CD4-positive, alpha-beta memory T cell (primary cell): ENCODE data around the gene SSBP4. TPM values are rescaled to one million over a fixed set of nuclear protein-coding genes. Genes with fewer than 3 reads are reported as not detected.

ENCODE experiments used
- CTCF ChIA-PET: fragments of 350-600 bp; sonication (Branson Sonifier 250); formaldehyde crosslinking; loops from one replicate; lab custom pipeline; 2021; ENCODE audit warnings: inconsistent platforms; ENCODE audit not compliant: partially characterized antibody; lab: Charles Lee
- POLR2A ChIA-PET: fragments of 350-600 bp; sonication (Branson Sonifier 250); formaldehyde crosslinking; loops from one replicate; lab custom pipeline; 2021; ENCODE audit not compliant: partially characterized antibody; lab: Charles Lee
- DNase-seq, 5 donors: peaks; one replicate each; pipeline versions ENCODE4 v3.0.0 to v3.0.0-alpha.2; 2020 to 2022; ENCODE audit warnings: mixed read lengths in 1 of 5
- H3K27ac ChIP-seq: one replicate; pipeline ENCODE4 v1.7.0; 2013; ENCODE audit warnings: low read depth, low read length
- H3K27me3 ChIP-seq: 2 replicates; pipeline ENCODE4 v1.7.0; 2013; ENCODE audit warnings: mild to moderate bottlenecking, low read length, moderate library complexity; ENCODE audit not compliant: insufficient read depth
- H3K36me3 ChIP-seq: 2 replicates; pipeline ENCODE4 v1.7.0; 2013; ENCODE audit warnings: mild to moderate bottlenecking, low read length, moderate library complexity; ENCODE audit not compliant: insufficient read depth
- H3K4me1 ChIP-seq: 2 replicates; pipeline ENCODE4 v1.7.0; 2013; ENCODE audit warnings: mild to moderate bottlenecking, low read length, moderate library complexity; ENCODE audit not compliant: insufficient read depth
- H3K4me3 ChIP-seq, 2 donors: one replicate each; pipeline ENCODE4 v1.7.0; 2013; ENCODE audit warnings: low read length in 2 of 2, mild to moderate bottlenecking in 1 of 2
- H3K9me3 ChIP-seq, 2 donors: one replicate each; pipeline ENCODE4 v1.7.0; 2013; ENCODE audit warnings: low read length in 2 of 2, control low read depth in 1 of 2; ENCODE audit not compliant: control insufficient read depth in 1 of 2
- H3K27ac Mint-ChIP-seq, 7 donors: one replicate each; pipeline ENCODE4 v1.8.0; 2020 to 2021; ENCODE audit warnings: mixed read lengths in 7 of 7, mild to moderate bottlenecking in 6 of 7, inconsistent platforms in 3 of 7, moderate library complexity in 3 of 7
- H3K27me3 Mint-ChIP-seq, 2 donors: one replicate each; pipeline ENCODE4 v1.8.0; 2020 to 2021; ENCODE audit warnings: mixed read lengths in 2 of 2
- H3K36me3 Mint-ChIP-seq, 2 donors: one replicate each; pipeline ENCODE4 v1.8.0; 2020 to 2021; ENCODE audit warnings: mixed read lengths in 2 of 2, inconsistent platforms in 1 of 2, mild to moderate bottlenecking in 1 of 2
- H3K4me1 Mint-ChIP-seq, 4 donors: one replicate each; pipeline ENCODE4 v1.8.0; 2020 to 2021; ENCODE audit warnings: mixed read lengths in 4 of 4, mild to moderate bottlenecking in 1 of 4
- H3K4me3 Mint-ChIP-seq, 8 donors: one replicate each; pipeline ENCODE4 v1.8.0; 2020 to 2021; ENCODE audit warnings: mixed read lengths in 8 of 8, mild to moderate bottlenecking in 7 of 8, moderate library complexity in 6 of 8, inconsistent platforms in 3 of 8
- H3K9me3 Mint-ChIP-seq, 8 donors: one replicate each; pipeline ENCODE4 v1.8.0; 2020 to 2021; ENCODE audit warnings: mixed read lengths in 8 of 8, mild to moderate bottlenecking in 5 of 8, inconsistent platforms in 3 of 8, moderate library complexity in 1 of 8
- intact Hi-C: fragments of 100-400 bp; cut with micrococcal nuclease; formaldehyde crosslinking; loops from one replicate; pipeline ENCODE4 v1.15.1; 2023
- polyA plus RNA-seq, 2 donors: library from polyadenylated mRNA; unstranded; fragments of 300-500 nt; fragmentation: Illumina TruSeq; gene quantifications; one replicate each; pipeline ENCODE4 v1.2.3, GENCODE V29; 2021
- total RNA-seq, 2 experiments: library from RNA; stranded (reverse); gene quantifications; one replicate each; pipeline ENCODE4 v1.2.3, GENCODE V29; 2021

SSBP4 gene
- total and polyA plus RNA-seq, 4 experiments from 2014 or later = 71.3 to 108 (median 77.4) TPM

DNA sequence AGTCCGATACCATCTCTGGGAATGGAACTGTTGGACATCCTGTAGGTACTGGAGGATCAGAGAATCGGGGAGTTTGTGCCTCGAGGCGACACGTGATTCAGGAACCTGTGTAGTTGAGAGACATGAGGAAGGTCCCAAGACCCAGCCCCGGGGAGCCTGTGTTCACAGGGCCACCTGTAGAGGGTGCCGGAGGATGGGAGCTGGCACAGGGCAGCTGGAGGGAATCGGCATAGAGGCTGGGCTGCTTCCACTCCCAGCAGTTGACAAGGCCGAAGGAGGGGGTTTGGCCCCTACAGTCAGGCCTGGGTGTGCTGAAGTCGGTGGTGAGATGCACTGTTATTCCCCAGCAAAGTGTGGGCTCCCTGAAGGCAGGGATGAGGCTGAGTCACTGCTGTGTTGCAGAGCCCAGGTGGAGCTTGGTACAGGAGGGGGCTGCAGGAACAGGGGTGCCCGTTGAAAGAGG, 21.2 kb downstream of the SSBP4 start:
- H3K27me3 ChIP-seq = no peaks in the 10 kb centered on the region
- H3K27me3 Mint-ChIP-seq = no peaks in the 10 kb centered on the region
- H3K27ac ChIP-seq = no peak overlapping the region
- no peak overlapping the region for H3K4me3 ChIP-seq
- peak in 1 of 5 donors; percentile 59 for DNase-seq
- CTCF ChIA-PET = interaction anchor here (0.8 to 2.8 kb wide), 8 partner anchors 11 to 407 kb away, joined by 3 to 16 read pairs (median 3); no protein-coding TSS in a partner anchor
- H3K36me3 ChIP-seq = peaks cover 18% of the 10 kb centered on the region
- POLR2A ChIA-PET = interaction anchor here (0.9 to 14.5 kb wide), 9 partner anchors 8 to 929 kb away, joined by 3 to 238 read pairs (median 3); partner anchors contain the start of genes PGLS, SSBP4 and UPF1
- intact Hi-C loops = loop anchor here (2.0 kb wide), 1 partner anchor 22 kb away; the partner anchor contains the start of gene SSBP4
- peaks cover 18 to 58% (median 32%) of the 10 kb centered on the region in 4 donors for H3K4me1 Mint-ChIP-seq
- peak overlapping the region; percentile 52 to 92 (median 75) for H3K27ac Mint-ChIP-seq
- no peaks in the 10 kb centered on the region for H3K9me3 ChIP-seq
- peak overlapping the region in 3 of 8 donors; percentile 26 to 52 (median 44) for H3K4me3 Mint-ChIP-seq
- H3K4me1 ChIP-seq = peaks cover 28% of the 10 kb centered on the region
- peaks cover 6 to 19% of the 10 kb centered on the region in 2 donors for H3K36me3 Mint-ChIP-seq
- H3K9me3 Mint-ChIP-seq = peaks cover 0 to 5% (median 2%) of the 10 kb centered on the region in 8 donors

DNA sequence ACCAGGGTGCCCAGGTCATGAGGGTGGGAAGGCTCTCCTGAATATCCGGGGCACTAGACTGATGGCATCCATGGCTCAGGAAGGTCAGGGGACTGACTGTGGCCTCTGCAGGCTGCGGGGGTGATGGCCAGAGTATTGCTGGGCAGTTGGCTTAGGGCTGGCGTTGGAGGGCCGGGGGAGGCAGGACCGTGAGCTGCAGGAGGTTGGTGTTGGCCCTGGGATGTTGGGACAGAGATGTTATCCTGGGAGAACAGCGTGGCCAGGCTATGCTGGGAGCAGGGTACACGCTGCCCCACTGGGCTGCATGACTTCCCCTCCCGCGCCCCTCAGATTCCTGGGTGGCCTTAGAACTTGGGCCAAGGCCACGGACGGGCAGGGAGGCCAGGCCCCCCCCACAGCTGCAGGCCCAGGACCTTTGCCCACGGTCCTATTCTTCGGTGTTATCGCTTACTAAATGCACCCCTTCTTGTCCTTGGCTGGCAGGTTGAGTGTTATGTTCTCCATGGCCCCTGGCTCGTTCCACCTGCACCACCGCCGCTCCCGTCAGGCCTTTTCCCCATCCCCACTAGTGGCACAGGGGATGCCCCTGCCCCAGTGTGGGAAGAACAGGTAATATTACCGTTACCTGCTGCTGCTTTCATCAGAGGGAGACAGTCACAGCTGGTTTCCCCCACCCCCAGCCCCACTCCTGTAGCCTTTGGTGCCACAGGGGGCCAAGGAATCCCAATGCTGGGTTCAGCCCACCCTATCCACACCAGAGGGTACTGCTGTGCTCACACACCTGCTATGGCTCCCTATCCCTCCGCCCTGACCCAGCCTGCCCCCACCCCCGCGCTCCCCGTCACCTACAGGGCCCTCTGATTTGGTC, 22.0 kb downstream of the SSBP4 start:
- ChIA-PET POLR2A (interaction anchor here (0.9 to 14.5 kb wide), 8 partner anchors 7 to 391 kb away, joined by 3 to 238 read pairs (median 4); partner anchors contain the start of genes SSBP4 and UPF1), CTCF (interaction anchor here (0.8 to 2.8 kb wide), 7 partner anchors 12 to 406 kb away, joined by 3 to 16 read pairs (median 3); no protein-coding TSS in a partner anchor)
- no peaks in the 10 kb centered on the region for H3K9me3 ChIP-seq
- DNase-seq = peak in 1 of 5 donors; percentile 52
- H3K4me3 ChIP-seq = no peak overlapping the region
- no peak overlapping the region for H3K27ac ChIP-seq
- intact Hi-C loops = loop anchor here (2.0 kb wide), 1 partner anchor 22 kb away; the partner anchor contains the start of gene SSBP4
- peak overlapping the region; percentile 48 to 93 (median 87) for H3K27ac Mint-ChIP-seq
- H3K4me1 ChIP-seq = peaks cover 28% of the 10 kb centered on the region
- H3K27me3 ChIP-seq = no peaks in the 10 kb centered on the region
- no peaks in the 10 kb centered on the region for H3K27me3 Mint-ChIP-seq
- peaks cover 18 to 54% (median 30%) of the 10 kb centered on the region in 4 donors for H3K4me1 Mint-ChIP-seq
- H3K36me3 ChIP-seq = peaks cover 25% of the 10 kb centered on the region
- peaks cover 6 to 22% of the 10 kb centered on the region in 2 donors for H3K36me3 Mint-ChIP-seq
- peak overlapping the region in 3 of 8 donors; percentile 38 to 61 (median 46) for H3K4me3 Mint-ChIP-seq
- peaks cover 0 to 5% (median 2%) of the 10 kb centered on the region in 8 donors for H3K9me3 Mint-ChIP-seq

DNA sequence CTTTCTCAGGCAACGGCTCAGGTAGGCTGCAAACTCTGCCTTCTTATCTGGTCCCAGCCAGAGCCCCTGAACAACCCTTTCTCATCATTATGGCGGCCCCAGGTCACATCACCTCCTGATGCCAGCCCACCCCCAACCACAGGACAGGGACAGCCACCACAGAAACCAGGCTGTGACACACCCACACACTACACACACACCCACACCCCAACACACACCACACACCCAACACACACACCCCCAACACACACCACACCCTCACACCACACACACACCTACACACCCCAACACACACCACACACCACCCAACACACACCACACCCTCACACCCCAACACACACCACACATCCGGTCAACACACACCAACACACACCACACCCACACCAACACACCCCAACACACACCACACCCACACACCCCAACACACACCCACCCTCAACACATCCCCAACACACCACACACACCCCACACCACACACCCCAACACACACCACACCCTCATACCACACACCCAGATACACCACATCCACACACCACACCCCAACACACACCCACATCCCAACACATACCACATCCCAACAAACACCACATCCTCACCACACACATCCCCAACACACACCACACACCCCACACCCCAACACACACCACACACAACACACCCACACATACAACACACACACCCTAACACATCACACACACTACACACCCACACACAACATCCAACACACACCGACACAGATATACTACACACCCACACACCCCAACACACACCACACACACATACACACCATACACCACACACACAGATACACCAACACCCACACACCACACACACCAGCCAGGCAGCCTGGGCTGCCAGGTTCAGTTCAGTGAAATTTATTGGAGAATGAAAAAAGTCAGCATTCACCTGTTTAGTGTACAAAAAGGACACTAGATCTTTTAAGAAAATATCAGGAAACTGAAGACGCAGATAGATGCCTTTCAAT, 22.9 kb downstream of the SSBP4 start:
- peak overlapping the region in 7 of 8 donors; percentile 46 to 77 (median 72) for H3K4me3 Mint-ChIP-seq
- H3K4me1 ChIP-seq = peaks cover 20% of the 10 kb centered on the region
- H3K36me3 ChIP-seq = peaks cover 32% of the 10 kb centered on the region
- peaks cover 16 to 47% (median 27%) of the 10 kb centered on the region in 4 donors for H3K4me1 Mint-ChIP-seq
- peak; percentile 56 to 78 (median 63) for DNase-seq
- H3K9me3 ChIP-seq = no peaks in the 10 kb centered on the region
- H3K27me3 ChIP-seq = no peaks in the 10 kb centered on the region
- H3K27ac ChIP-seq = no peak overlapping the region
- H3K9me3 Mint-ChIP-seq = peaks cover 0 to 5% (median 2%) of the 10 kb centered on the region in 8 donors
- intact Hi-C loops = loop anchor here (2.0 kb wide), 1 partner anchor 23 kb away; the partner anchor contains the start of gene SSBP4
- POLR2A ChIA-PET = interaction anchor here (1.4 to 14.5 kb wide), 2 partner anchors 24 to 102 kb away, joined by 3 to 238 read pairs; partner anchors contain the start of gene SSBP4
- peak overlapping the region; percentile 84 to 97 (median 90) for H3K27ac Mint-ChIP-seq
- H3K27me3 Mint-ChIP-seq = no peaks in the 10 kb centered on the region
- CTCF ChIA-PET = interaction anchor here (0.6 to 1.3 kb wide), 4 partner anchors 11 to 702 kb away, joined by 3 to 4 read pairs (median 3); partner anchors contain the start of gene SSBP4
- H3K36me3 Mint-ChIP-seq = peaks cover 6 to 29% of the 10 kb centered on the region in 2 donors
- no peak overlapping the region for H3K4me3 ChIP-seq

DNA sequence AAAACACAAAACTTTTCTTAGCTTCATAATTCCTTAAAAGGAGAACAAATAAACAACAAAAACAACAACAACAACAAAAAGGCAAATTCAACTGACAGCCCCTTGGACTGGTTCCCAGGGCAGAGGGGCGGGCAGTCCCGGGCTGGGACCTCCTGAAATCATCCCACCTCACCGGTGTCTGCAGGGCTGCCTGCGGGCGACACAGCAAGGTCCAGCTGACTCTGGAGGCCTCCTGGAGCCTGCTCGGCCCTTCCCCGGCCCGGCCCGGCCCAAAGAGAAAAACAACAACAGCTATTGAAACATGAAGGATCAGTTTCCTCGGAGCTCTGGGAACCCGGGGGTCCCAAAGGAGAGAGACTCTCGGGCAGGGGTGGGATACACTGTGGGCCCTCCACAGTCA, 23.7 kb downstream of the SSBP4 start:
- H3K27me3 Mint-ChIP-seq = no peaks in the 10 kb centered on the region
- Histone ChIP-seq H3K4me3 (no peak overlapping the region), H3K4me1 (peaks cover 20% of the 10 kb centered on the region), H3K36me3 (peaks cover 32% of the 10 kb centered on the region), H3K27me3 (no peaks in the 10 kb centered on the region), H3K9me3 (no peaks in the 10 kb centered on the region), H3K27ac (no peak overlapping the region)
- intact Hi-C loops = no loop called here
- peak overlapping the region in 5 of 7 donors; percentile 19 to 97 (median 88) for H3K27ac Mint-ChIP-seq
- peaks cover 16 to 46% (median 27%) of the 10 kb centered on the region in 4 donors for H3K4me1 Mint-ChIP-seq
- peak overlapping the region in 2 of 8 donors; percentile 57 to 72 for H3K4me3 Mint-ChIP-seq
- POLR2A ChIA-PET = interaction anchor here (0.6 kb wide), 1 partner anchor 15 kb away, joined by 3 read pairs; no protein-coding TSS in a partner anchor
- CTCF ChIA-PET = interaction anchor here (0.6 to 1.3 kb wide), 4 partner anchors 10 to 701 kb away, joined by 3 to 4 read pairs (median 3); partner anchors contain the start of gene SSBP4
- no peak for DNase-seq
- peaks cover 0 to 5% (median 2%) of the 10 kb centered on the region in 8 donors for H3K9me3 Mint-ChIP-seq
- peaks cover 6 to 34% of the 10 kb centered on the region in 2 donors for H3K36me3 Mint-ChIP-seq

DNA sequence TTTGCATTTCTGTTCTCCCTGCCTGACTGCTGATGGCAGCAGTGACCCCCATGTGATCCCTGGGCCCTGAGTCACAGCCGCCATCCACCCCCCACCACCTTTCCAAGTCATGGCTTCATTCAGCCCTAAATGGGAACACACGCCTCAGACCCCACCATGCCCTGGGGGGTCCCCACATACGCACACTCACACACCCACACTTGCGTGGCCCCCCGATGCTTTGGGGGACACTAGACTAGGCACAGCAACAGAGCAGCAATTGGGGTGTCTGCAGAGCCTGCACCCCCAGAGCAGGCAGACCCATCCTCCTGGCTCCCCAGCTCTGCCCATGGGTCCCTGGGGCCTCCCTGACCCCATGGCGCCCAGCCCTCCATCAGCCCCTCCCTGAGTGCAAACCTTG, 24.2 kb downstream of the SSBP4 start:
- no peak for DNase-seq
- Mint-ChIP-seq H3K4me3 (no peak overlapping the region), H3K9me3 (peaks cover 0 to 5% (median 2%) of the 10 kb centered on the region in 8 donors), H3K27ac (peak overlapping the region in 2 of 7 donors; percentile 47 to 92), H3K27me3 (no peaks in the 10 kb centered on the region), H3K4me1 (peaks cover 16 to 50% (median 27%) of the 10 kb centered on the region in 4 donors), H3K36me3 (peaks cover 10 to 38% of the 10 kb centered on the region in 2 donors)
- Histone ChIP-seq H3K4me3 (no peak overlapping the region), H3K36me3 (peaks cover 37% of the 10 kb centered on the region), H3K9me3 (no peaks in the 10 kb centered on the region), H3K27ac (no peak overlapping the region), H3K27me3 (no peaks in the 10 kb centered on the region), H3K4me1 (peaks cover 20% of the 10 kb centered on the region)
- intact Hi-C loops = no loop called here
- ChIA-PET CTCF (interaction anchor here (1.2 to 1.3 kb wide), 2 partner anchors 10 to 18 kb away, joined by 3 to 4 read pairs; no protein-coding TSS in a partner anchor), POLR2A (interaction anchor here (0.6 kb wide), 1 partner anchor 14 kb away, joined by 3 read pairs; no protein-coding TSS in a partner anchor)

DNA sequence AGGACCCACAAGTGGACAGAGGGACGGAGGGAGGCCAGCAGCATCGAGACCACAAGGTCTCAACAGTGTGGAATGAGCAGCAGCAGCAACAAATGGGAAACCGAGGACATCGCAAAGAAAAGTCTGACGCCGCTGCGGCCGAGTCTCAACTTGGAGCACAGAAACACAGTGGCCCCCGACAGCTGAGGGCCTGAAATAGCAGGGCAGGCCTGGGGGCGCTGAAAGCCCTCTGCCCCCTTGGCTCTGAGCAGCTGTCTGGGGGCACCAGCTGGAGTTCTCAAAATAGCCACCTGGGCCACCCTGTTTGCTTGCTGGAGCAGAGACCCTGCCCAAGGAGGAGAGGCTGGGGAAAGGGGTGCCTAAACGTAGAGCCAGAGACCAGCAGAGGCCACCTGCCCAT, 24.6 kb downstream of the SSBP4 start:
- Mint-ChIP-seq H3K27ac (peak overlapping the region in 1 of 7 donors; percentile 92), H3K4me1 (peaks cover 16 to 51% (median 28%) of the 10 kb centered on the region in 4 donors), H3K4me3 (no peak overlapping the region), H3K27me3 (no peaks in the 10 kb centered on the region), H3K36me3 (peaks cover 14 to 42% of the 10 kb centered on the region in 2 donors), H3K9me3 (peaks cover 0 to 5% (median 2%) of the 10 kb centered on the region in 8 donors)
- Histone ChIP-seq H3K9me3 (no peaks in the 10 kb centered on the region), H3K27me3 (no peaks in the 10 kb centered on the region), H3K36me3 (peaks cover 40% of the 10 kb centered on the region), H3K4me3 (no peak overlapping the region), H3K27ac (no peak overlapping the region), H3K4me1 (peaks cover 20% of the 10 kb centered on the region)
- intact Hi-C loops = no loop called here
- no peak for DNase-seq
- POLR2A ChIA-PET = no interaction called here
- CTCF ChIA-PET = interaction anchor here (1.2 to 1.3 kb wide), 2 partner anchors 9 to 18 kb away, joined by 3 to 4 read pairs; no protein-coding TSS in a partner anchor
